ENCODE measurements around the gene SAFB. TPM values are rescaled to one million over a fixed set of nuclear protein-coding genes. Genes with fewer than 3 reads are reported as not detected.
A peak's percentile ranks its signal among the peaks of the same experiment; 100 is the strongest.

The SAFB gene
- total and polyA plus RNA-seq, 2 of the 13 experiments (the other 11 are each of a cell fraction or from before 2014, with no cell fraction given), result 21.0 to 28.4 TPM

DNA sequence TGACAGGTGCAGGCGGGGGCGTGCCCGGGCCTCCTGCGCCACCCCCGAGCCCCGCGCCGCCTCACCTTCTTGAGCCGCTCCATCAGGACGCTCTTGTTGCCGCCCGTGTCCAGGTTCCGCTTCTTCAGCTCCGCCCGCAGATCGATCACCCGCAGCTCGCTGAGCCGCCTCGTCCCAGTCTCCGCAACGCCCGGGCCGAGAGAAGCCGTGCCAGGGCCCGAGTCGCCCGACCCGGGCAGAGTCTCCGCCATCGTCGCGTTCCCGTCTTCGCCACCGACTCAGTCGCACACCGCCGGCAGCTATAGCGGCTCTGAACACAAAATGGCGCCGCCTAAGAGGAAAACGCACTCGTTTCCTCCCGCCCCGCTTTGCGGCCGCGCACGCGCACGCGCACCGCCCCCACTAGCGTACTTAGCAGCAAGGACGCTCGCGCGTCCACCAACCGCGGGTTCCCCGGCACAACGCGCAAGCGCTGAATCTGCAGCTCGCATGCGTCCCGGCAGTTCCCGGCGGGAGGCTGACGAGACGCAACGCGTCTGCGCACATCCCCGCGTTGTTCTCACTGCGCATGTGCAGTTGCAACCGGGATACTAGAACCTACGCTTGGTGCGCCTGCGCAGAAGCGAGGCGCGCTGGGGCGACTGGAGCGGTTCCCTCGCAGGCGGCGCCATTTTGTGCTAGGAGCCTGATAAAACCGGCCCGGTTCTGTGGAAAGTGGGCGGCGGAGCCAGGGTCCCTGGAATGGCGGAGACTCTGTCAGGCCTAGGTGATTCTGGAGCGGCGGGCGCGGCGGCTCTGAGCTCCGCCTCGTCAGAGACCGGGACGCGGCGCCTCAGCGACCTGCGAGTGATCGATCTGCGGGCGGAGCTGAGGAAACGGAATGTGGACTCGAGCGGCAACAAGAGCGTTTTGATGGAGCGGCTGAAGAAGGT lies at the start of gene SAFB, which contains the start of gene SAFB2 (continued):
- TF ChIP-seq, protein P1, sequence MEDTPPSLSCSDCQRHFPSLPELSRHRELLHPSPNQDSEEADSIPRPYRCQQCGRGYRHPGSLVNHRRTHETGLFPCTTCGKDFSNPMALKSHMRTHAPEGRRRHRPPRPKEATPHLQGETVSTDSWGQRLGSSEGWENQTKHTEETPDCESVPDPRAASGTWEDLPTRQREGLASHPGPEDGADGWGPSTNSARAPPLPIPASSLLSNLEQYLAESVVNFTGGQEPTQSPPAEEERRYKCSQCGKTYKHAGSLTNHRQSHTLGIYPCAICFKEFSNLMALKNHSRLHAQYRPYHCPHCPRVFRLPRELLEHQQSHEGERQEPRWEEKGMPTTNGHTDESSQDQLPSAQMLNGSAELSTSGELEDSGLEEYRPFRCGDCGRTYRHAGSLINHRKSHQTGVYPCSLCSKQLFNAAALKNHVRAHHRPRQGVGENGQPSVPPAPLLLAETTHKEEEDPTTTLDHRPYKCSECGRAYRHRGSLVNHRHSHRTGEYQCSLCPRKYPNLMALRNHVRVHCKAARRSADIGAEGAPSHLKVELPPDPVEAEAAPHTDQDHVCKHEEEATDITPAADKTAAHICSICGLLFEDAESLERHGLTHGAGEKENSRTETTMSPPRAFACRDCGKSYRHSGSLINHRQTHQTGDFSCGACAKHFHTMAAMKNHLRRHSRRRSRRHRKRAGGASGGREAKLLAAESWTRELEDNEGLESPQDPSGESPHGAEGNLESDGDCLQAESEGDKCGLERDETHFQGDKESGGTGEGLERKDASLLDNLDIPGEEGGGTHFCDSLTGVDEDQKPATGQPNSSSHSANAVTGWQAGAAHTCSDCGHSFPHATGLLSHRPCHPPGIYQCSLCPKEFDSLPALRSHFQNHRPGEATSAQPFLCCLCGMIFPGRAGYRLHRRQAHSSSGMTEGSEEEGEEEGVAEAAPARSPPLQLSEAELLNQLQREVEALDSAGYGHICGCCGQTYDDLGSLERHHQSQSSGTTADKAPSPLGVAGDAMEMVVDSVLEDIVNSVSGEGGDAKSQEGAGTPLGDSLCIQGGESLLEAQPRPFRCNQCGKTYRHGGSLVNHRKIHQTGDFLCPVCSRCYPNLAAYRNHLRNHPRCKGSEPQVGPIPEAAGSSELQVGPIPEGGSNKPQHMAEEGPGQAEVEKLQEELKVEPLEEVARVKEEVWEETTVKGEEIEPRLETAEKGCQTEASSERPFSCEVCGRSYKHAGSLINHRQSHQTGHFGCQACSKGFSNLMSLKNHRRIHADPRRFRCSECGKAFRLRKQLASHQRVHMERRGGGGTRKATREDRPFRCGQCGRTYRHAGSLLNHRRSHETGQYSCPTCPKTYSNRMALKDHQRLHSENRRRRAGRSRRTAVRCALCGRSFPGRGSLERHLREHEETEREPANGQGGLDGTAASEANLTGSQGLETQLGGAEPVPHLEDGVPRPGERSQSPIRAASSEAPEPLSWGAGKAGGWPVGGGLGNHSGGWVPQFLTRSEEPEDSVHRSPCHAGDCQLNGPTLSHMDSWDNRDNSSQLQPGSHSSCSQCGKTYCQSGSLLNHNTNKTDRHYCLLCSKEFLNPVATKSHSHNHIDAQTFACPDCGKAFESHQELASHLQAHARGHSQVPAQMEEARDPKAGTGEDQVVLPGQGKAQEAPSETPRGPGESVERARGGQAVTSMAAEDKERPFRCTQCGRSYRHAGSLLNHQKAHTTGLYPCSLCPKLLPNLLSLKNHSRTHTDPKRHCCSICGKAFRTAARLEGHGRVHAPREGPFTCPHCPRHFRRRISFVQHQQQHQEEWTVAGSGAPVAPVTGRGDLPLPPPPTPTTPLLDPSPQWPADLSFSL (CRISPR knock-in tag; IDR thresholded peaks at IDR 0.05), result no peak
- TF ChIP-seq ZNF598 (CRISPR knock-in tag; IDR thresholded peaks at IDR 0.05; ENCODE audit: borderline replicate concordance) (peak; percentile 86), STAT5B (CRISPR knock-in tag; IDR thresholded peaks at IDR 0.05) (no peak), ZNF724P (CRISPR knock-in tag; IDR thresholded peaks at IDR 0.05; ENCODE audit: borderline replicate concordance) (peak; percentile 73), MXD4 (CRISPR knock-in tag; IDR thresholded peaks at IDR 0.05) (peak; percentile 49), SMARCC2 (IDR thresholded peaks at IDR 0.05) (no peak), NR3C1 (CRISPR knock-in tag; IDR thresholded peaks at IDR 0.05) (no peak), ZMAT3 (CRISPR knock-in tag; conservative IDR thresholded peaks at IDR 0.05) (peak; percentile 42; the same call in 1 of the 2 replicates), CHCHD3 (CRISPR knock-in tag; IDR thresholded peaks at IDR 0.05) (no peak), ZNF773 (CRISPR knock-in tag; IDR thresholded peaks at IDR 0.05; ENCODE audit: borderline replicate concordance) (peak; percentile 38; the same call in 1 of the 2 replicates), ERF (CRISPR knock-in tag; IDR thresholded peaks at IDR 0.05) (peak; percentile 80)
- TF ChIP-seq, protein P2, sequence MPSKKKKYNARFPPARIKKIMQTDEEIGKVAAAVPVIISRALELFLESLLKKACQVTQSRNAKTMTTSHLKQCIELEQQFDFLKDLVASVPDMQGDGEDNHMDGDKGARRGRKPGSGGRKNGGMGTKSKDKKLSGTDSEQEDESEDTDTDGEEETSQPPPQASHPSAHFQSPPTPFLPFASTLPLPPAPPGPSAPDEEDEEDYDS (CRISPR knock-in tag; IDR thresholded peaks at IDR 0.05), result peak; percentile 94
- TF ChIP-seq, protein P3, sequence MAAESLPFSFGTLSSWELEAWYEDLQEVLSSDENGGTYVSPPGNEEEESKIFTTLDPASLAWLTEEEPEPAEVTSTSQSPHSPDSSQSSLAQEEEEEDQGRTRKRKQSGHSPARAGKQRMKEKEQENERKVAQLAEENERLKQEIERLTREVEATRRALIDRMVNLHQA (CRISPR knock-in tag; IDR thresholded peaks at IDR 0.05), result no peak
- TF ChIP-seq, protein P4, sequence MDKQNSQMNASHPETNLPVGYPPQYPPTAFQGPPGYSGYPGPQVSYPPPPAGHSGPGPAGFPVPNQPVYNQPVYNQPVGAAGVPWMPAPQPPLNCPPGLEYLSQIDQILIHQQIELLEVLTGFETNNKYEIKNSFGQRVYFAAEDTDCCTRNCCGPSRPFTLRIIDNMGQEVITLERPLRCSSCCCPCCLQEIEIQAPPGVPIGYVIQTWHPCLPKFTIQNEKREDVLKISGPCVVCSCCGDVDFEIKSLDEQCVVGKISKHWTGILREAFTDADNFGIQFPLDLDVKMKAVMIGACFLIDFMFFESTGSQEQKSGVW (CRISPR knock-in tag; IDR thresholded peaks at IDR 0.05; ENCODE audit: borderline replicate concordance), result no peak
- TF ChIP-seq, protein P5, sequence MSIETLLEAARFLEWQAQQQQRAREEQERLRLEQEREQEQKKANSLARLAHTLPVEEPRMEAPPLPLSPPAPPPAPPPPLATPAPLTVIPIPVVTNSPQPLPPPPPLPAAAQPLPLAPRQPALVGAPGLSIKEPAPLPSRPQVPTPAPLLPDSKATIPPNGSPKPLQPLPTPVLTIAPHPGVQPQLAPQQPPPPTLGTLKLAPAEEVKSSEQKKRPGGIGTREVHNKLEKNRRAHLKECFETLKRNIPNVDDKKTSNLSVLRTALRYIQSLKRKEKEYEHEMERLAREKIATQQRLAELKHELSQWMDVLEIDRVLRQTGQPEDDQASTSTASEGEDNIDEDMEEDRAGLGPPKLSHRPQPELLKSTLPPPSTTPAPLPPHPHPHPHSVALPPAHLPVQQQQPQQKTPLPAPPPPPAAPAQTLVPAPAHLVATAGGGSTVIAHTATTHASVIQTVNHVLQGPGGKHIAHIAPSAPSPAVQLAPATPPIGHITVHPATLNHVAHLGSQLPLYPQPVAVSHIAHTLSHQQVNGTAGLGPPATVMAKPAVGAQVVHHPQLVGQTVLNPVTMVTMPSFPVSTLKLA (IDR thresholded peaks at IDR 0.05), result peak; percentile 75
- TF ChIP-seq, protein P6, sequence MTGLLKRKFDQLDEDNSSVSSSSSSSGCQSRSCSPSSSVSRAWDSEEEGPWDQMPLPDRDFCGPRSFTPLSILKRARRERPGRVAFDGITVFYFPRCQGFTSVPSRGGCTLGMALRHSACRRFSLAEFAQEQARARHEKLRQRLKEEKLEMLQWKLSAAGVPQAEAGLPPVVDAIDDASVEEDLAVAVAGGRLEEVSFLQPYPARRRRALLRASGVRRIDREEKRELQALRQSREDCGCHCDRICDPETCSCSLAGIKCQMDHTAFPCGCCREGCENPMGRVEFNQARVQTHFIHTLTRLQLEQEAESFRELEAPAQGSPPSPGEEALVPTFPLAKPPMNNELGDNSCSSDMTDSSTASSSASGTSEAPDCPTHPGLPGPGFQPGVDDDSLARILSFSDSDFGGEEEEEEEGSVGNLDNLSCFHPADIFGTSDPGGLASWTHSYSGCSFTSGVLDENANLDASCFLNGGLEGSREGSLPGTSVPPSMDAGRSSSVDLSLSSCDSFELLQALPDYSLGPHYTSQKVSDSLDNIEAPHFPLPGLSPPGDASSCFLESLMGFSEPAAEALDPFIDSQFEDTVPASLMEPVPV (CRISPR knock-in tag; IDR thresholded peaks at IDR 0.05), result peak; percentile 32
